Measurements from ENCODE around the gene SAPCD2.

Gene SAPCD2

DNA sequence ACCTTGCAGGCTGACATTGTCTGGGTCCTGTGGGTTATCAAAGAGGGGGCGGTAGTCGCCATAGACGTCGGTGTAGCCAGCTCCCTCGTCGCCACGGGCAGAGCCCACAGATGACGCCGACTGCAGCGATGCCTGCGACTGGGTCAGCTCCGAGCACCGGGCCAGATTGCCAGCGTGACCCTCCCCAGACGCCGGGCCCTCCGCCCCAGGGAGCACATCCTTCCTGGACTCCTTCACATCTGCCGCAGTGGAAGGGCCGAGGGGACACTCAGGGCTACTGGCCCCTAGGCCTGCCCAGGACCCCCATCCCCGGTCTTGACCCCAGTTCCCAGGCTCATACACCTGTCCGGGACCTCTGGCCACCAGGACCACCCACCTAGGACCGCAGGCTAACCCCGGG, 56.2 kb downstream of the SAPCD2 start:
- DNase-seq: no peak

DNA sequence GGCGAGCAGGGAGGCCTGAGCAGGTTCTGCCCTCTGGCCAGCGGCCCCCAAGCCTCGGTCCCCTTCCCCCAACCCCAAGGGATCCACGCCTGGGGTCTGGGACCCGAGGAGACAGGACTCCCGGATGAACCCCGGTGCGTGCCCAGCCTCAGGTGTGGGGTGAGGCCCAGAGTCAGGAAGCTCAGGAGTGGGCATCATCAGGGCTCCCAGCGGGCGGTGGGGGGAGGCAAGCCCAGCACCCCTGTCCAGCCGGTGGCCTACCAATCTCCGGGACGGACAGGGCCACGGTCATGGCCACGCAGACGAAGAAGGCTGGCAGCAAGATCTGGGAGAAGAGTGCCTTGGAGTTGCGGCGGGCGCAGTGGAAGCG, 56.8 kb downstream of the SAPCD2 start:
- DNase-seq: no peak

- no peak for DNase-seq
Observed at GRCh38 chr9:137012694-137013570, 57.4 kb downstream of the SAPCD2 start.
